BLaER1 treated with 17β-estradiol and CSF1 and Interleukin-3, amounts not matched to agents 10 nM and 100 nM (cell line): Measurements from ENCODE around the gene PUS7.

Experiments
- H3K27ac ChIP-seq, 11 experiments: shearing (Covaris generic); formaldehyde crosslinking; 2 replicates each; pipeline ENCODE4 v1.8.1; 2022
- H3K27me3 ChIP-seq, 11 experiments: shearing (Covaris generic); formaldehyde crosslinking; 2 replicates each; pipeline ENCODE4 v1.8.1; 2022
- H3K36me3 ChIP-seq, 11 experiments: shearing (Covaris generic); formaldehyde crosslinking; 2 replicates each; pipeline ENCODE4 v1.8.1; 2022
- H3K4me1 ChIP-seq, 10 experiments: shearing (Covaris generic); formaldehyde crosslinking; 2 replicates each; pipeline ENCODE4 v1.8.1; 2022
- H3K4me2 ChIP-seq, 11 experiments: shearing (Covaris generic); formaldehyde crosslinking; 2 replicates each; pipeline ENCODE4 v1.8.1; 2022
- H3K4me3 ChIP-seq, 10 experiments: shearing (Covaris generic); formaldehyde crosslinking; 2 replicates each; pipeline ENCODE4 v1.8.1; 2022
- H3K9ac ChIP-seq, 11 experiments: shearing (Covaris generic); formaldehyde crosslinking; 2 replicates each; pipeline ENCODE4 v1.8.1; 2022
- H3K9me3 ChIP-seq, 11 experiments: shearing (Covaris generic); formaldehyde crosslinking; replicated peaks in 1 of 11; 2 replicates each; pipeline ENCODE4 v1.8.1; 2022
- H4K20me1 ChIP-seq, 11 experiments: shearing (Covaris generic); formaldehyde crosslinking; 2 replicates each; pipeline ENCODE4 v1.8.1; 2022
- Cebpa-rat ChIP-seq, 11 experiments: shearing (Covaris generic); IDR thresholded peaks; 2 replicates each; pipeline ENCODE4 v1.8.1; 2022

PUS7 gene

DNA sequence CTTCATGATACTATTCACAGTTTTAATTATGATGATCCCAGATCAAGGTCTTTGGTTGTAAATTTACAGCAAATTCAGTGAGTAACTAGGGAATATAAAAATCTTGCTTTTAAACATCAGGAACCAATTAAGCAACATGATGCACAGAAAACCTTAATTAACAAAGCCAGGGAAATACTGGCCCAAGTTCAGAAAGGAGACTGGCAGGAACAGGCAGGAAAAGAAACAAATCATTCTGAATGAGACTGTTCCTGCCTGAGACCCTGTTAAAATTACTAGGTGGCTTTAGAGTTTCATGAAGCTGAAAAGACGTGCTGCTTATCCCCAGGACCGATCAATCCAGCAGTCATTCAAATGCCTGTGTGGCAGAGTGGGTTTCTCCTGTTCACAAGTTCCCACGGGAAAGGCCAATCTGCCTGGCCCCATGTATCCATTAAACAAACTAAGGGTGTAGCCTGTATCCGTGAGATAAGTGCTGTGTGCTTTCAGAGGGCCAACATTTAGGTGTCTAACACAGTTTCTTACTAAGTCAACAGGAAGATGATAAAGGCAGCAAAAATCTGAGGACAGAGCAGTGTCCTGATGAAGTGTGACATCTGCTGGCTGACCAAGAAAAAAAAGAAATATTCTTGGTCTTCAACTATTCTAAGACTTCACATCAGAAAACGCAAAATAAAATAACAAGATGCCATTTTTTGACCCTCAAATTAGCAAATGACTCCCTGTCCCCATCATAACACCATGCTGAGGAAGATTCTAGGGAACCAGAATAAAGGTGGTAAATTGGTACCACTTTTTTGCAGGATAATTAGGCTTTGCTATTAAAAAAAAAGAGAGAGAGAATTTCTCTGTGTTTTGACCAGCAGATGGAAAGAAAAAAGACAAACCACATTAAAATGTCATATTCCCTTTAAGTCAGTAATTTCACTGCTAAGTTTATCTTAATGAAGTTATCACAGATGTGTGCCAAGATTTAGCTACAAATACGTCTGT, 34.2 kb downstream of the PUS7 start:
- H3K9me3 ChIP-seq = no peaks in the 10 kb centered on the region
- H3K27ac ChIP-seq = no peak overlapping the region
- no peaks in the 10 kb centered on the region for H3K27me3 ChIP-seq
- no peak for TF ChIP-seq Cebpa-rat (IDR thresholded peaks at IDR 0.05)
- H3K4me3 ChIP-seq = no peak overlapping the region
- peaks cover 13 to 84% (median 48%) of the 10 kb centered on the region in 11 experiments for H3K36me3 ChIP-seq
- 0 out of 22 replicates have a peak, but pooled peaks cover 0 to 4% (median 0%) of the 10 kb centered on the region in 11 experiments for H4K20me1 ChIP-seq
- H3K9ac ChIP-seq = no peak overlapping the region; a peak in 1 of 22 replicates
- H3K4me1 ChIP-seq = no peaks in the 10 kb centered on the region
- no peak overlapping the region for H3K4me2 ChIP-seq

DNA sequence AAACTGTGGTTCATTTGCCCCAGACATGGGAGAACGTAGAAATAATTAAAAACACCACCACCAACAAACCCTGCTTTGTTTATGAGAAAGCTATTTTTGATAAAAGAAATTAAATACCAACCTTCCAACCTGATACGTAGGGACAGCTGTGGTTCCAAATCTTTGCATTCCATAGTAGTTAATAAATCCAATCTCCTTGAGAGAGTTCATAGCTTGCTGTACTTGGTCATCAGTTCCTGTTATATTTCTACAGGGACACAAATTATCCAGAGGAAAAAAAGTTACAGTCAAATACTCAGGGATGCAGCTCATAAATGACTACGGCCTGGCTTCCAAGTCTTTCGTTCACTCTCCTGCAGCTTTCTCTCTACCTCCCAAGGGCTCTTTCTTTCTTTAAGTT, 41.1 kb downstream of the PUS7 start:
- no peaks in the 10 kb centered on the region for H3K27me3 ChIP-seq
- H4K20me1 ChIP-seq = no peaks in the 10 kb centered on the region; a peak in 1 of 22 replicates
- H3K4me2 ChIP-seq = no peak overlapping the region
- no peak overlapping the region for H3K9ac ChIP-seq
- peaks cover 46 to 99% (median 83%) of the 10 kb centered on the region in 11 experiments for H3K36me3 ChIP-seq
- H3K4me1 ChIP-seq = no peaks in the 10 kb centered on the region
- H3K27ac ChIP-seq = no peak overlapping the region
- no peaks in the 10 kb centered on the region for H3K9me3 ChIP-seq
- no peak for TF ChIP-seq Cebpa-rat (IDR thresholded peaks at IDR 0.05)
- H3K4me3 ChIP-seq = no peak overlapping the region

- Histone ChIP-seq H3K36me3 (peaks cover 43 to 99% (median 77%) of the 10 kb centered on the region in 11 experiments), H3K4me2 (no peak overlapping the region), H3K4me3 (no peak overlapping the region), H3K9me3 (no peaks in the 10 kb centered on the region), H3K4me1 (no peaks in the 10 kb centered on the region), H3K27me3 (no peaks in the 10 kb centered on the region), H4K20me1 (no peaks in the 10 kb centered on the region; a peak in 1 of 22 replicates), H3K27ac (no peak overlapping the region), H3K9ac (no peak overlapping the region)
- no peak for TF ChIP-seq Cebpa-rat (IDR thresholded peaks at IDR 0.05)
Measured at GRCh38 chr7:105478606-105479005, 43.5 kb downstream of the PUS7 start.

GRCh38 chr7:105477908-105478307, 44.2 kb downstream of the PUS7 start:
- Histone ChIP-seq H3K9me3 (no peaks in the 10 kb centered on the region), H3K9ac (no peak overlapping the region), H3K27me3 (no peaks in the 10 kb centered on the region), H3K27ac (no peak overlapping the region), H3K36me3 (peaks cover 43 to 99% (median 77%) of the 10 kb centered on the region in 11 experiments), H4K20me1 (peaks cover 0 to 6% (median 0%) of the 10 kb centered on the region in 11 experiments; a peak in 2 of 22 replicates), H3K4me1 (no peaks in the 10 kb centered on the region), H3K4me3 (no peak overlapping the region), H3K4me2 (no peak overlapping the region)
- TF ChIP-seq Cebpa-rat (IDR thresholded peaks at IDR 0.05) = no peak

DNA sequence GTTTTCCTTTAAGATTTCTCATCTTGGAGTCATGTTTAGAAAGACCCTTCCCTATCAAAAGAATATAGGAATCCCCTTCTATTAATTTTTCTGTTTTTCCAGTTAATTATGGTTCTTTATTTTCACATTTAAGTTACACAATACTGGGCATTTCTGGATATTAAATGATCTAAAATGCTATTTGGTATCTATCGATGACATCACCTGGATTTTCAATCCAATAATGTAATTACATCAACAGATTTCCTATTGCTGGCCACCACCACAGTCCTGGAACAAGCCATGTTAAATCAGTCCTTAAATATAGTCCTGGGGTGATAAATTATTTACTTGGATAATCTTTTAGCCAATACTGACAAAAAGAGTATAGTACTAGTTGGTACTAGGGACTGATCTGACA, 48.0 kb downstream of the PUS7 start:
- H3K4me1 ChIP-seq = no peaks in the 10 kb centered on the region
- no peak overlapping the region for H3K4me3 ChIP-seq
- no peaks in the 10 kb centered on the region for H3K9me3 ChIP-seq
- H3K36me3 ChIP-seq = peaks cover 13 to 98% (median 67%) of the 10 kb centered on the region in 11 experiments
- no peak for TF ChIP-seq Cebpa-rat (IDR thresholded peaks at IDR 0.05)
- H3K27me3 ChIP-seq = no peaks in the 10 kb centered on the region
- H3K4me2 ChIP-seq = no peak overlapping the region
- H3K9ac ChIP-seq = no peak overlapping the region
- no peak overlapping the region for H3K27ac ChIP-seq
- H4K20me1 ChIP-seq = peaks cover 0 to 9% (median 0%) of the 10 kb centered on the region in 11 experiments; a peak in 2 of 22 replicates

GRCh38 chr7:105473163-105473562, 48.9 kb downstream of the PUS7 start:
- no peak overlapping the region for H3K27ac ChIP-seq
- H3K4me3 ChIP-seq = no peak overlapping the region
- H3K9me3 ChIP-seq = no peaks in the 10 kb centered on the region
- no peak overlapping the region for H3K9ac ChIP-seq
- no peaks in the 10 kb centered on the region for H3K4me1 ChIP-seq
- no peak for TF ChIP-seq Cebpa-rat (IDR thresholded peaks at IDR 0.05)
- H3K27me3 ChIP-seq = no peaks in the 10 kb centered on the region
- peaks cover 6 to 98% (median 67%) of the 10 kb centered on the region in 11 experiments for H3K36me3 ChIP-seq
- peaks cover 0 to 9% (median 0%) of the 10 kb centered on the region in 11 experiments; a peak in 2 of 22 replicates for H4K20me1 ChIP-seq
- H3K4me2 ChIP-seq = no peak overlapping the region

GRCh38 chr7:105470846-105471245, 51.2 kb downstream of the PUS7 start:
- Histone ChIP-seq H3K9me3 (no peaks in the 10 kb centered on the region), H4K20me1 (peaks cover 0 to 9% (median 0%) of the 10 kb centered on the region in 11 experiments; a peak in 1 of 22 replicates), H3K4me2 (no peak overlapping the region), H3K27ac (no peak overlapping the region), H3K9ac (no peak overlapping the region), H3K4me3 (no peak overlapping the region), H3K36me3 (peaks cover 0 to 91% (median 61%) of the 10 kb centered on the region in 11 experiments; a peak in 21 of 22 replicates), H3K27me3 (no peaks in the 10 kb centered on the region), H3K4me1 (no peaks in the 10 kb centered on the region)
- TF ChIP-seq Cebpa-rat (IDR thresholded peaks at IDR 0.05) = no peak

- Histone ChIP-seq H3K4me2 (no peak overlapping the region), H3K27me3 (no peaks in the 10 kb centered on the region), H3K27ac (no peak overlapping the region), H3K4me1 (no peaks in the 10 kb centered on the region), H3K9me3 (no peaks in the 10 kb centered on the region), H3K4me3 (no peak overlapping the region), H3K36me3 (peaks cover 0 to 91% (median 67%) of the 10 kb centered on the region in 11 experiments; a peak in 21 of 22 replicates), H4K20me1 (peaks cover 0 to 9% (median 0%) of the 10 kb centered on the region in 11 experiments; a peak in 1 of 22 replicates), H3K9ac (no peak overlapping the region)
- TF ChIP-seq Cebpa-rat (IDR thresholded peaks at IDR 0.05) = no peak
Measured at GRCh38 chr7:105470090-105470489, 52.0 kb downstream of the PUS7 start.

DNA sequence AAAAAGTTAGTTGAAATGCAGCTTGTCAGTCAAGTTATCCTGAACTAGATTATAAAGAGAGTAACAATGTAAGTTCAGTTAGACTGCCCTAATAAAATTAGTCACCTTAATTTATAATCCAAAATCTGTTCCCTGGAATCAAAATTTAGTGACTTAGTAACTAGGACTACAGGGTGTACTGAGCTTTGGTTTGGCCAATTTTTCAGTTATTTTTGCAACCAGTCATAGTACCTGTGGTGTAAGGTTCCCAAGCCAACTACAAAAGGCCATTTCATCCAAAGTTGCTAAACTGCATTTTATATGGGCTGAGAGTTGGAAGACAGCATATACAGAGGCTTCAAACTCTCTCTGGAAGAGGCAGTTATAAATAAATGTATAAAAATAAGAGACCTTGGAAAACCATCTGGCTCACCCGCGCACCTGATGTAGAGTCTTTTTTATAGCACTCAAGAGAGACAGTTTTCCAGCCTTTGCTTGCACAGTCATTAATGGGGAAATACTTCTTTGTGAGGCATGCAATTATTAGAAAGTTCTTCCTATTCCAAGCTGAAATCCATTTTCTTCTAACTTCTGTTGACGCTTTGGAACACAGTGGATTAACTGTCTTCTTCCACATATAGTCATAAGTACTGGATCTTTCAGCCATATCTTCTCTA, 59.2 kb downstream of the PUS7 start:
- Histone ChIP-seq H3K36me3 (peaks cover 36 to 93% (median 77%) of the 10 kb centered on the region in 11 experiments), H3K4me3 (no peak overlapping the region), H3K9ac (no peak overlapping the region), H3K4me2 (no peak overlapping the region), H3K4me1 (no peaks in the 10 kb centered on the region), H3K27me3 (no peaks in the 10 kb centered on the region), H3K27ac (no peak overlapping the region), H4K20me1 (no peaks in the 10 kb centered on the region), H3K9me3 (no peaks in the 10 kb centered on the region)
- no peak for TF ChIP-seq Cebpa-rat (IDR thresholded peaks at IDR 0.05)
